Measurements from ENCODE around the gene FBXO28.

- no peak for TF ChIP-seq GATA2 (IDR thresholded peaks at IDR 0.05; ENCODE audit: low read depth, low read length)
- TF ChIP-seq GATA3 (IDR thresholded peaks at IDR 0.05; ENCODE audit: low read depth, low read length) = no peak
Observed at GRCh38 chr1:224173523-224173922, 59.6 kb downstream of the FBXO28 start.

All from SH-SY5Y (cell line).